Measurements from ENCODE around the gene CD99L2.

Gene CD99L2

GRCh38 chrX:150757371-150757770, 141.1 kb downstream of the CD99L2 start:
- H3K27me3 Mint-ChIP-seq: no peaks in the 10 kb centered on the region
- peak overlapping the region in 1 of 2 donors; percentile 38 for H3K27ac Mint-ChIP-seq
- no peaks in the 10 kb centered on the region for H3K9me3 Mint-ChIP-seq
- no peak for DNase-seq
- no peak overlapping the region for H3K4me3 Mint-ChIP-seq
- ATAC-seq: no peak
- no peaks in the 10 kb centered on the region for H3K4me1 Mint-ChIP-seq

- Mint-ChIP-seq H3K27me3 (no peaks in the 10 kb centered on the region), H3K9me3 (no peaks in the 10 kb centered on the region), H3K27ac (no peak overlapping the region), H3K4me3 (no peak overlapping the region), H3K4me1 (no peaks in the 10 kb centered on the region)
- no peak for ATAC-seq
- DNase-seq: no peak
Observed at GRCh38 chrX:150753968-150754367, 144.5 kb downstream of the CD99L2 start.

- H3K4me1 Mint-ChIP-seq: no peaks in the 10 kb centered on the region
- H3K27me3 Mint-ChIP-seq: no peaks in the 10 kb centered on the region
- no peaks in the 10 kb centered on the region for H3K9me3 Mint-ChIP-seq
- no peak overlapping the region for H3K4me3 Mint-ChIP-seq
- no peak overlapping the region for H3K27ac Mint-ChIP-seq
- DNase-seq (no peak), ATAC-seq (no peak)
Observed at GRCh38 chrX:150753357-150753756, 145.1 kb downstream of the CD99L2 start.

- Mint-ChIP-seq H3K9me3 (no peaks in the 10 kb centered on the region), H3K27me3 (no peaks in the 10 kb centered on the region), H3K4me3 (no peak overlapping the region), H3K27ac (peak overlapping the region in 1 of 2 donors; percentile 42), H3K4me1 (no peaks in the 10 kb centered on the region)
- DNase-seq (no peak), ATAC-seq (no peak)
Observed at GRCh38 chrX:150752124-150752523, 146.3 kb downstream of the CD99L2 start.

- Mint-ChIP-seq H3K9me3 (no peaks in the 10 kb centered on the region), H3K4me3 (peak overlapping the region in 1 of 2 donors; percentile 20), H3K4me1 (peaks cover 19% of the 10 kb centered on the region), H3K27ac (peak overlapping the region in 1 of 2 donors; percentile 19), H3K27me3 (no peaks in the 10 kb centered on the region)
- DNase-seq: no peak
- ATAC-seq: no peak
Observed at GRCh38 chrX:150736475-150736874, 162.0 kb downstream of the CD99L2 start.

- no peak overlapping the region for H3K4me3 Mint-ChIP-seq
- H3K9me3 Mint-ChIP-seq: no peaks in the 10 kb centered on the region
- H3K27me3 Mint-ChIP-seq: no peaks in the 10 kb centered on the region
- H3K4me1 Mint-ChIP-seq: peaks cover 19% of the 10 kb centered on the region
- DNase-seq (peak in 1 of 2 donors; percentile 14), ATAC-seq (peak; percentile 78)
- peak overlapping the region in 1 of 2 donors; percentile 85 for H3K27ac Mint-ChIP-seq
Observed at GRCh38 chrX:150731795-150732194, 166.7 kb downstream of the CD99L2 start.

- no peak for ATAC-seq
- no peaks in the 10 kb centered on the region for H3K27me3 Mint-ChIP-seq
- no peak overlapping the region for H3K27ac Mint-ChIP-seq
- DNase-seq: no peak
- no peaks in the 10 kb centered on the region for H3K9me3 Mint-ChIP-seq
- H3K4me1 Mint-ChIP-seq: peaks cover 12% of the 10 kb centered on the region
- H3K4me3 Mint-ChIP-seq: no peak overlapping the region
Observed at GRCh38 chrX:150730719-150731118, 167.7 kb downstream of the CD99L2 start.

- DNase-seq: no peak
- ATAC-seq: no peak
- Mint-ChIP-seq H3K9me3 (no peaks in the 10 kb centered on the region), H3K27ac (no peak overlapping the region), H3K4me1 (peaks cover 6% of the 10 kb centered on the region), H3K4me3 (no peak overlapping the region), H3K27me3 (no peaks in the 10 kb centered on the region)
Observed at GRCh38 chrX:150729956-150730355, 168.5 kb downstream of the CD99L2 start.

GRCh38 chrX:150719621-150720020, 178.8 kb downstream of the CD99L2 start:
- H3K9me3 Mint-ChIP-seq: no peaks in the 10 kb centered on the region
- peaks cover 13% of the 10 kb centered on the region for H3K4me1 Mint-ChIP-seq
- H3K27ac Mint-ChIP-seq: no peak overlapping the region
- H3K4me3 Mint-ChIP-seq: no peak overlapping the region
- no peak for ATAC-seq
- no peaks in the 10 kb centered on the region for H3K27me3 Mint-ChIP-seq
- no peak for DNase-seq
